Caki2 (cell line): ENCODE measurements around the gene SCARF2. TPM values are rescaled to one million over a fixed set of nuclear protein-coding genes. Genes with fewer than 3 reads are reported as not detected.
"Not testable (repeated sequence)": the region's sequence is repeated elsewhere in the genome, so short reads cannot be mapped to it uniquely, and the experiment has no call there.

Experiments used
- DNase-seq: peaks from one replicate; pipeline ENCODE4 v3.0.0-alpha.2; 2015; ENCODE audit warnings: low read depth
- in situ Hi-C: cut with HindIII; loops from 2 replicates; pipeline ENCODE4 v1.10.0; 2016; ENCODE audit warnings: low sequenced_read_pairs, low pct_unique_long_range_greater_than_20kb, mixed read lengths
- total RNA-seq: library from RNA; depleted of rRNA; stranded (reverse); fragments of >200 nt; shearing (Covaris generic); gene quantifications from 2 replicates; pipeline ENCODE4 v1.2.3, GENCODE V29; 2014; ENCODE audit warnings: low replicate concordance; rRNA removed

Gene SCARF2
- total RNA-seq, 1 experiment from 2014 or later = 3.1 TPM

DNA sequence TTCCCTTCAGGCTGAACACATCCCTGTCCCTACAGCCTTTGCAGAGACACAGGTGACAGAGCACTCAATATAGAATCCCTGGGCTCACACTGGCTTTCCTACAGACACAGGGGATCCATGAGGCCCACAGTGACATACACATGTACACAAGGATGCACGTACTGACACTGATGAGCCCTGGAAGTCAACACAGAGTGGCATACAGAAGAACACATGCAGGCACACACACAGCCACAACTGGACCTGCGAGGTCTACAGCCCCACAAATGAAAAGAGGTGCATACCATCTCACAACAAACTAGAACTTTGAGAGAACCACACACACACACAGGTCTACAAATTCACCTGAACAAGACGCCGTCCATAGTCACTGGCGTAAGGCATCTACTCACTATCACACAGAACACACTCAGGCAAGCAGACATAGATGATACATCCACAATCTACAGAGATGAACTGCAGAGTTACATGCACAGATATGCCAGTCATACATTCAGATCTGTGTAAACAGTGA is 47.2 kb downstream of the SCARF2 start:
- in situ Hi-C loops = no loop called here

DNA sequence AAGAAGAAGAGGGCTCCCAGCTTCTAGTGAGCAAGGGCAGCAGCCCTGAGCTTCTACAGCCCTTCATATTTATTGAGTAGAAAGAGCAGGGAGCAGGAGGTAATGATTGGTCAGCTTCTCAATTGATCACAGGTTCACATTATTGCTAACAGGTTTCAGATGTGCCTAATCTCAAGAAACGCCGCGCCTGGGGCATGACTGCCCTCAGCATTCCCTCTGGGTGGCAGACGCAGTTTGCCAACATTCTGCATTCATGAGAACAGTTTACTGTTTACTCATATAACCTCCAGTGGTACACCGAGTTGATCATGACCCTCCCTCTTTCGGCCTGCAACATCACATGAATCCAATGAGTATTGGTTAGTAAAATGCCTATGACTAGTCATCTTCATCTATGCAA is 48.3 kb downstream of the SCARF2 start:
- no peak for DNase-seq
- in situ Hi-C loops = no loop called here

More for the DNA sequence above, 47.2 kb downstream of the SCARF2 start:
- no peak for DNase-seq

DNA sequence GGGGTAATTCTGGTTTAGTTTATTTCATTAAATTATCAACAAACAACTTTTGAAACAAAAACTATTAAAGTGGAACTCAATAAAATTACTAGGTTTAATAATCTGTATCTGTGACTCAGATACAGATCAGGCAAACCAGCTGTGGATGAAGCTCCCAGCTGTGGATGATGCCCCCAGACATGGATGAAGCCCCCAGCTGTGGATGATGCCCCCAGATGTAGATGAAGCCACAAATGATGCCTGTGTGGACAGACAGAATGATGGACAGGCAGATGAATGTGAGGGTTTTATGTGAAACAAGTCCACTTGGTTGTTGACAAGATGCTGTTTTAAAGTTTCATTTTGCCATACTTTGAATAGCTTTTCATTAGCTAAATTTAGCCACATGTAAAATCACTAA is 49.4 kb downstream of the SCARF2 start:
- no peak for DNase-seq
- in situ Hi-C loops = no loop called here

DNA sequence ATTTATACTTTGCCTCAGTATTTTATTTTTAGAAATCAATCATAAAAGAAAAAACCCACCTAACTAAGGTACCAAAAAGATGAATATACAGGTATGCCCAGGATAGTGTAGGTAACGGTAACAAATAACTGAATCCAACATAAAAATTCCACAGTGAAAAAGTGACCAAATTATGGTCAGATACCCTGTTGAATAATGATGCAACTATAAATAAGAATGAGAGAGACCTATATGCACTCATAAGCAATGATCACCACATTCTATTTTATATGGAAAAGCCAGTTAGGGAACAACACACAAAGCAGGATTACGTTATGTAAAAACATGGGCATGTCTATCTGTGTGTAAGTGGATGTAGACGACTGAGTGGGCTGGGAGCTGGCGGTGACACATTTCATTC is 50.7 kb downstream of the SCARF2 start:
- in situ Hi-C loops = no loop called here
- DNase-seq = no peak

DNA sequence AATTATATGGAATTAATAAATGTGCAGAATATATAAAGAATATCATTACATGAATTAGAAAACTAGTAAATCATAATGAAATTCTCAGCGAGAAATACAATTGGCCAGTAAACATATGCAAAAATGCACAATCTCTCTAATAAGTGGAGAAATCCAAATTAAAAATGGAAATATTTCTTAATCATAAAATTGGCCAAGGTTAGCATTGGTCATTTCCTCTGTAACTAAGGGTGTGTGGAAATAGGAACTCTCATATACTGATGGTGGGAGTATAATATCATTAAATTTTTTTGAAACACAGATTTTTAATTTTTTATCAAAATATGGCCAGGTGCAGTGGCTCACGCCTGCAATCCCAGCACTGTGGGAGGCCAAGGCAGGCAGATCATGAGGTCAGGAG is 51.3 kb downstream of the SCARF2 start:
- no peak for DNase-seq
- in situ Hi-C loops = no loop called here

DNA sequence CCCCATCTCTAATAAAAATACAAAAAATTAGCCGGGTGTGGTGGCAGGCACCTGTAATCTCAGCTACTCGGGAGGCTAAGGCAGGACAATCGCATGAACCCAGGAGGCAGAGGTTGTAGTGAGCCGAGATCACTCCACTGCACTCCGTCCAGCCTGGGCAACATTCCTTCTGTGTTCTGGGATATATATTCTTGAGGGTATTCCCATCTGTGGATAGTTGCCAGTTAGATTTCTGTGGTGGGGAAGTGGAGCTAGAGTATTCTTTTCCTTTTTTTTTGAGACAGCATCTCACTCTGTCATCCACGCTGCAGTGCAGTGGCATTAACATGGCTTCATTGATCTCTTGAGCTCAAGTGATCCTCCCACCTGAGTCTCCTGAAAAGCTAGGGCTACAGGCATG is 52.8 kb downstream of the SCARF2 start:
- in situ Hi-C loops = no loop called here
- DNase-seq = no peak

DNA sequence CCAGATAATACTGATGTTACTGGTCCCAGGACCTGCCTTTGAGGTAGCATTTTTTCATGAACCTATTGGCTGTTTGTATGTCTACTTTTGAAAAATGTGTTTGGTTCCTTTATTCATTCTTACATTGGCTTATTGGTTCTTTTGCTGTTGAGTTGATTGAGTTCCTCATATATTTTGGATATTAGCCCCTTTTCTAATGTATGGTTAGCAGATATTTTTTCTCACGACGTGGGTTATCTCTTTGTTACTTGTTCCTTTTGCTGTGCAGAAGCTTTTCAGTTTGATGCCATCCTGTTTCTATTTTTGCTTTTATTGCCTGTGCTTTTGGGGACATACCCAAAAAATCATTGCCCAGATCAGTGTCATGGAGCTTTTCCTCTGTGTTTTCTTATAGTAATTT is 53.5 kb downstream of the SCARF2 start:
- in situ Hi-C loops = no loop called here
- DNase-seq = no peak

DNA sequence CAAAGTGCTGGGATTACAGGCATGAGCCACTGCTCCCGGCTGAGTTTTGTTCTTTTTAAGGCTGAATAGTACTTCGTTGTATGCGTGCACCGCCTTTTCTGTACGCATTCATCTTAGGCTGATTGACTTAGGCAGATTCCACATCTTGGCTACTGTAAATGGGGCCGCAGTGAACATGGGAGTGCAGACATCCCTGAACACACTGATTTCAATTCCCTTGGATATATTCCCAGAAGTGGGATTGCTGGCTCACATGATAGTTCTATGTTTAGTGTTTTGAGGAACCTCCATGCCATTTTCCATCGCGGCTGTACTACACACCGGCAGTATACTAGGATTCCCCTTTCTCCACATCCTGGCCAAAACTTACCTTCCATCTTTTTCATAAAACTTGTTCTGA is 54.1 kb downstream of the SCARF2 start:
- no peak for DNase-seq
- in situ Hi-C loops = no loop called here

DNA sequence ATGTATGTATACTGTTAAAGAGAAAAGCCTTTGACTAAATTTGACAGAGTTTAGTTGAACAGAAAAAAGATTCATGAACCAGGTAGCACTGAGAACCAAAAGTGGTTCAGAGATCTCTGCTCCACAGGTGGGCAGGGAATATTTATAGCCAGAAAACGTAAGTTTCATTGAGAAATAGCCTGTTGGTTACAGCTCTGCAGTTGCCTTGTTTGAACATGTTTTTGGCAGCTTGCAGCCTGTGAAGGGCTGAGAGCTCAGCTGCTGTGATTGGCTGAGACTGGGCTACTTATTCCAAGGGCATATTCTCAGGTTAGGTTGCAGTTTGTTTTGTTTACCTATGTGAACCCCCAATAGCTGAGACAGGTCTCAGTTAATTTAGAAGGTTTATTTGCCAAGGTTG is 57.1 kb downstream of the SCARF2 start:
- no peak for DNase-seq
- in situ Hi-C loops = no loop called here

DNA sequence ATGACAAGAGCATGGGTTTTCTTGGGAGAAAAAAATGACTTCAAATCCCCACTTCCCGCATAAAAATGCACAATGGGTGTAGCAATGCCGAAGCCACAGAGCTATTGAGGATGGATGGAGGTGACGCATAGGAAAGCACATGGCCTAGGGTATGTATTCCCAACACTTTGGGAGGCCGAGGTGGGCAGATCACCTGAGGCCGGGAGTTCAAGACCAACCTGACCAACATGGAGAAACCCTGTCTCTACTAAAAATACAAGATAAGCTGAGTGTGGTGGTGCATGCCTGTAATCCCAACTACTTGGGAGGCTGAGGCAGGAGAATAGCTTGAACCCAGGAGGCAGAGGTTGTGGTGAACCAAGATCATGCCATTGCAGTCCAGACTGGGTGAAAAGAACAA is 58.9 kb downstream of the SCARF2 start:
- in situ Hi-C loops, DNase-seq: not testable (repeated sequence)

DNA sequence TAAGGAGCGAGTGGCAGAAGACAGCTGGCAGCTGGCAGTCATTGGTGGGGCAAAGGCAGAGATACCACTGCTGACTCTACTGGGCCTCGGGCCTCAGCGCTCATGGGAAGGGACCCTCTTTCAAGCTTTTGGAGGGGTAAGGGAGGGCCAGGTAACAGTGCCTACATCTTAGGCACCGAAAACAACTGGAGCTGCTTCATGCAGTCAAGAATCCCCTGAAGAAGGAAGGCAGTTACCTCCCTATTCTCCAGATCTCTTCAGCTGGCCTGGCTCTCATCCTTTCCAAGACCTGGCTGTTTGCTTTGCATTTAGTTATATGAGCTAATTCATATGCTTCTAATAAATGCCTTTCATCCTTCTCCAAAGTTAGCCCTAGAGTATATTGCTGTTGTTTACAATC is 59.5 kb downstream of the SCARF2 start:
- in situ Hi-C loops = no loop called here
- no peak for DNase-seq

DNA sequence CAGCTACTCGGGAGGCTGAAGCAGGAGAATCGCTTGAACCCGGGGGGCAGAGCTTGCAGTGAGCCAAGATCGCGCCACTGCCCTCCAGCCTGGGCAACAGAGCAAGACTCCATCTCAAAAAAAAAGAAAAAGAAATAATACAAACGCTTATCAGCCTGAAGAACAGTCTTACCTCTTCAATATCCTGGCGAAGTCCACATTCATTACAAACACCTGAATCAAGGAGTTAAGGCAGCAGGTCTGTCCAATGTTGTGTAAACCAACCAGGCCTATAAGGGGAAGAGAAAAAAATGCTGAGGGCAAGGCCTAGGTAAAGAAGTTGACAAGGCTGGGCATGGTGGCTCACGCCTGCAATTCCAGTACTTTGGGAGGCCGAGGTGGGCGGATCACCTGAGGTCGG is 60.6 kb downstream of the SCARF2 start:
- in situ Hi-C loops = not testable (repeated sequence)

DNA sequence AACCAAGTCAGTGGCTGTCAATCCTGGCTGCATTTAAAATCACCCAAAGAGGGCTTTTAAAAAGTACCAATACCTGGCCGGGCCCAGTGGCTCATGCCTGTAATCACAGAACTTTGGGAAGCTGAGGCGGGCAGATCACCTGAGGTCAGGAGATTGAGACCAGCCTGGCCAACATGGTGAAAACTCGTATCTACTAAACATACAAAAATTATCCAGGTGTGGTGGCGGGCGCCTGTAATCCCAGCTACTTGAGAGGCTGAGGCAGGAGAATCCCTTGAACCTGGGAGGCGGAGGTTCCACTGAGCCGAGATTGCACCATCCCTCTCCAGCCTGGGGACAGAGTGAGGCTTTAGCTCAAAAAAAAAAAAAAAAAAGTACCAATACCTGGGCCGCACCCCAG is 61.3 kb downstream of the SCARF2 start:
- in situ Hi-C loops, DNase-seq: not testable (repeated sequence)

More for the DNA sequence above, 60.6 kb downstream of the SCARF2 start:
- not testable (repeated sequence) for DNase-seq

Other genes starting within 250 kb of the SCARF2 start
- 11.9 and 13.1 TPM in 2 replicates for gene RTN4R, start 169.5 kb downstream of the SCARF2 start, total RNA-seq
- 122 and 180 TPM in 2 replicates for gene DGCR6L, start 117.8 kb downstream of the SCARF2 start, total RNA-seq
- gene ZNF74, start 43.7 kb downstream of the SCARF2 start, total RNA-seq = 14.0 and 16.8 TPM in 2 replicates
- gene KLHL22, start 58.0 kb upstream of the SCARF2 start, total RNA-seq = 11.8 and 23.6 TPM in 2 replicates
- 31.0 and 56.8 TPM in 2 replicates for gene MED15, start 69.8 kb upstream of the SCARF2 start, total RNA-seq